ENCODE results near the gene F8A3.

DNA sequence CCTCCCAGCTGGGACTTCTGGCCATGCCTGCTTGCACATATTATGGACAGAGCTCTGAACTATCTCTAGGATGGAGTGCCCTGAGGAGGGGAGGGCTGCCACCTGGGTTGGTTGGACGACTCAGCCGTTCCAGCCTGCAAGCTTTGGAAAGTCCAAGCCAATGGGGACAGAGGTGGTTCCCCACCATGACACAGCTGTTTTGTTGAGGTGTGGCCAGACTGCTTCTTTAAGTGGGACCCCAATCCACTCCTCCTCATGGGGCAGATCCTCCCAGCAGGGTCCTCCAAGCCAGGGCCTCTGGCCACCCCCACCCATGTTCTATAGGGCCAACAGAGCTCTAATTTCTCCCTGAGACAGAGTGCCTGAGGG lies 22.7 kb downstream of the F8A3 start:
- TF ChIP-seq, protein P1, sequence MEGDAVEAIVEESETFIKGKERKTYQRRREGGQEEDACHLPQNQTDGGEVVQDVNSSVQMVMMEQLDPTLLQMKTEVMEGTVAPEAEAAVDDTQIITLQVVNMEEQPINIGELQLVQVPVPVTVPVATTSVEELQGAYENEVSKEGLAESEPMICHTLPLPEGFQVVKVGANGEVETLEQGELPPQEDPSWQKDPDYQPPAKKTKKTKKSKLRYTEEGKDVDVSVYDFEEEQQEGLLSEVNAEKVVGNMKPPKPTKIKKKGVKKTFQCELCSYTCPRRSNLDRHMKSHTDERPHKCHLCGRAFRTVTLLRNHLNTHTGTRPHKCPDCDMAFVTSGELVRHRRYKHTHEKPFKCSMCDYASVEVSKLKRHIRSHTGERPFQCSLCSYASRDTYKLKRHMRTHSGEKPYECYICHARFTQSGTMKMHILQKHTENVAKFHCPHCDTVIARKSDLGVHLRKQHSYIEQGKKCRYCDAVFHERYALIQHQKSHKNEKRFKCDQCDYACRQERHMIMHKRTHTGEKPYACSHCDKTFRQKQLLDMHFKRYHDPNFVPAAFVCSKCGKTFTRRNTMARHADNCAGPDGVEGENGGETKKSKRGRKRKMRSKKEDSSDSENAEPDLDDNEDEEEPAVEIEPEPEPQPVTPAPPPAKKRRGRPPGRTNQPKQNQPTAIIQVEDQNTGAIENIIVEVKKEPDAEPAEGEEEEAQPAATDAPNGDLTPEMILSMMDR (IDR thresholded peaks at IDR 0.05): no peak
- no peak for TF ChIP-seq POLR2AphosphoS5 (IDR thresholded peaks at IDR 0.05; ENCODE audit: insufficient read depth in 1 of 2, low read depth in 1 of 2)
- TF ChIP-seq POLR2A (IDR thresholded peaks at IDR 0.05): no peak
